Activated naive CD4-positive, alpha-beta T cell treated with anti-CD3 and anti-CD28 coated beads, Interleukin-2, amount 50 U/mL, for 16 hours (primary cell): ENCODE results near the gene NVL.
A peak's percentile ranks its signal among the peaks of the same experiment; 100 is the strongest.

Source experiments
- DNase-seq: peaks from one replicate; pipeline ENCODE4 v3.0.0-alpha.2; 2020

Gene NVL

GRCh38 chr1:224192082-224192788, 137.7 kb downstream of the NVL start:
- no peak for DNase-seq

- no peak for DNase-seq
These were observed 140.4 kb downstream of the NVL start for GRCh38 chr1:224189561-224189960.

- no peak for DNase-seq
These were observed 141.7 kb downstream of the NVL start for GRCh38 chr1:224188286-224188685.

- DNase-seq = no peak
These were observed 144.8 kb downstream of the NVL start for GRCh38 chr1:224185208-224185607.

- DNase-seq = peak; percentile 62
These were observed 146.2 kb downstream of the NVL start for GRCh38 chr1:224183591-224184312.

GRCh38 chr1:224182866-224183590, 146.9 kb downstream of the NVL start, which contains the start of gene DEGS1:
Gene DEGS1, plus strand, starts transcription at chr1:224183240. Its CDS starts 97 bp downstream, at chr1:224183337.
- peak; percentile 81 for DNase-seq

- peak; percentile 51 for DNase-seq
These were observed 147.7 kb downstream of the NVL start for GRCh38 chr1:224182057-224182865.

- no peak for DNase-seq
These were observed 148.5 kb downstream of the NVL start for GRCh38 chr1:224181453-224181810.

- DNase-seq = no peak
These were observed 149.1 kb downstream of the NVL start for GRCh38 chr1:224180783-224181452.

- DNase-seq = no peak
These were observed 151.1 kb downstream of the NVL start for GRCh38 chr1:224178894-224179293.

- no peak for DNase-seq
These were observed 152.5 kb downstream of the NVL start for GRCh38 chr1:224177356-224177999.
